A673 (cell line): ENCODE results near the gene SHC4.

ENCODE experiments used
- EZH2 ChIP-seq: fragments of 200-600 bp; sonication (generic); IDR thresholded peaks from 2 replicates; pipeline ENCODE4 v1.6.1; 2017; ENCODE audit warnings: borderline replicate concordance, low read depth, mild to moderate bottlenecking, mixed read lengths, antibody characterized with exemption, low read length; ENCODE audit not compliant: poor library complexity, severe bottlenecking
- TF ChIP-seq, protein P1 (sequence below): fragments of 300-800, 200-600 bp; sonication (generic); conservative IDR thresholded peaks from 2 replicates; pipeline ENCODE4 v1.5.1; 2017; ENCODE audit warnings: low read depth, mild to moderate bottlenecking, antibody characterized with exemption, low read length, moderate library complexity, mixed read lengths

DNA sequence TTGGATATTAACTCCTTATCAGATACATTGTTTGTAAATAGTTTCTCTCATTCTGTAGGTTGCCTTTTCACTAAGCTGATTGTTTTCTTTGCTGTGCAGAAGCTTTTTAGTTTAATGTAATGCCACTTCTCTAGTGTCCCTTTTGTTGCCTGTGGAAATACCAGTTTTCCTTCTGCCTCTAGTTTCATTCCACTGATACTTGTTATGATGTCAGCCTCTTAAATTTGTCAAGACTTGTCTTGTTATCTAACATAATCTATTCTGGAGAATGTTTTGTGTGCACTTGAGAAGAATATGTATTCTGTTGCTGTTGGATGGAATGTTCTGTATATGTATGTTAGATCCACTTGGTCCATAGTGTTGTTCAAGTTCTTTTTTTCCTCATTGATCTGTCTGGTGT lies 134.8 kb downstream of the SHC4 start:
- TF ChIP-seq, protein P1, sequence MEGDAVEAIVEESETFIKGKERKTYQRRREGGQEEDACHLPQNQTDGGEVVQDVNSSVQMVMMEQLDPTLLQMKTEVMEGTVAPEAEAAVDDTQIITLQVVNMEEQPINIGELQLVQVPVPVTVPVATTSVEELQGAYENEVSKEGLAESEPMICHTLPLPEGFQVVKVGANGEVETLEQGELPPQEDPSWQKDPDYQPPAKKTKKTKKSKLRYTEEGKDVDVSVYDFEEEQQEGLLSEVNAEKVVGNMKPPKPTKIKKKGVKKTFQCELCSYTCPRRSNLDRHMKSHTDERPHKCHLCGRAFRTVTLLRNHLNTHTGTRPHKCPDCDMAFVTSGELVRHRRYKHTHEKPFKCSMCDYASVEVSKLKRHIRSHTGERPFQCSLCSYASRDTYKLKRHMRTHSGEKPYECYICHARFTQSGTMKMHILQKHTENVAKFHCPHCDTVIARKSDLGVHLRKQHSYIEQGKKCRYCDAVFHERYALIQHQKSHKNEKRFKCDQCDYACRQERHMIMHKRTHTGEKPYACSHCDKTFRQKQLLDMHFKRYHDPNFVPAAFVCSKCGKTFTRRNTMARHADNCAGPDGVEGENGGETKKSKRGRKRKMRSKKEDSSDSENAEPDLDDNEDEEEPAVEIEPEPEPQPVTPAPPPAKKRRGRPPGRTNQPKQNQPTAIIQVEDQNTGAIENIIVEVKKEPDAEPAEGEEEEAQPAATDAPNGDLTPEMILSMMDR = no peak
- TF ChIP-seq EZH2 = no peak
